WTC11 (cell line): ENCODE data around the gene MTUS2. TPM values are rescaled to one million over a fixed set of nuclear protein-coding genes. Genes with fewer than 3 reads are reported as not detected.

Experiments used
- ATAC-seq: fragments of 200-7000 bp; cut with Tn5 transposase; 2 replicates; pipeline ENCODE4 v1.10.0; 2021; ENCODE audit warnings: mild to moderate bottlenecking, moderate library complexity
- CTCF ChIA-PET: fragments of 300-600 bp; sonication (Branson Sonifier 250); formaldehyde crosslinking; loops from one replicate; lab custom pipeline; 2021; ENCODE audit warnings: antibody characterized with exemption; lab: Charles Lee
- POLR2A ChIA-PET: fragments of 350-600 bp; sonication (Branson Sonifier 250); formaldehyde crosslinking; loops from one replicate; lab custom pipeline; 2021; ENCODE audit warnings: antibody characterized with exemption; lab: Charles Lee
- DNase-seq: peaks from one replicate; pipeline ENCODE4 v3.0.0; 2021; ENCODE audit warnings: low spot score
- H3K27ac Mint-ChIP-seq: 2 replicates; pipeline ENCODE4 v1.8.0; 2021; ENCODE audit warnings: mixed read lengths
- H3K27me3 Mint-ChIP-seq: 2 replicates; pipeline ENCODE4 v1.8.0; 2021; ENCODE audit warnings: low read depth, mild to moderate bottlenecking, moderate library complexity, mixed read lengths
- H3K36me3 Mint-ChIP-seq: 2 replicates; pipeline ENCODE4 v1.8.0; 2021; ENCODE audit warnings: mixed read lengths
- H3K4me1 Mint-ChIP-seq: 2 replicates; pipeline ENCODE4 v1.8.0; 2022; ENCODE audit warnings: mixed read lengths
- H3K4me3 Mint-ChIP-seq: 2 replicates; pipeline ENCODE4 v1.8.0; 2021; ENCODE audit warnings: mild to moderate bottlenecking, moderate library complexity, mixed read lengths
- H3K9me3 Mint-ChIP-seq: 2 replicates; pipeline ENCODE4 v1.8.0; 2021; ENCODE audit warnings: mixed read lengths
- ELF4 ChIP-seq: sonication (generic); formaldehyde crosslinking; IDR thresholded peaks from 2 replicates; pipeline ENCODE4 v1.8.1; 2022; ENCODE audit warnings: low read depth, mild to moderate bottlenecking, moderate library complexity, missing genetic modification reagents
- ETV6 ChIP-seq: sonication (generic); formaldehyde crosslinking; IDR thresholded peaks from 2 replicates; pipeline ENCODE4 v1.8.1; 2022; ENCODE audit warnings: mild to moderate bottlenecking, missing genetic modification reagents
- KAT7 ChIP-seq: sonication (generic); formaldehyde crosslinking; IDR thresholded peaks from 2 replicates; pipeline ENCODE4 v1.8.1; 2023; ENCODE audit warnings: missing genetic modification reagents, mild to moderate bottlenecking, borderline replicate concordance
- NR2C2 ChIP-seq: sonication (generic); formaldehyde crosslinking; IDR thresholded peaks from 2 replicates; pipeline ENCODE4 v1.8.0; 2022; ENCODE audit warnings: mild to moderate bottlenecking, missing genetic modification reagents
- ZNF263 ChIP-seq: sonication (generic); formaldehyde crosslinking; IDR thresholded peaks from 2 replicates; pipeline ENCODE4 v1.8.1; 2022; ENCODE audit warnings: low read depth, mild to moderate bottlenecking, moderate library complexity, missing genetic modification reagents
- ZNF396 ChIP-seq: fragments of 250-450 bp; sonication (Bioruptor Pico); IDR thresholded peaks from 2 replicates; pipeline ENCODE4 v1.8.0; 2021; ENCODE audit warnings: mild to moderate bottlenecking, moderate library complexity, borderline replicate concordance
- total RNA-seq: library from RNA; stranded (reverse); gene quantifications from 3 replicates; pipeline ENCODE4 v1.2.3, GENCODE V29; 2021
- TF ChIP-seq, protein P1 (sequence below): sonication (generic); formaldehyde crosslinking; IDR thresholded peaks from 2 replicates; pipeline ENCODE4 v1.8.1; 2023; ENCODE audit warnings: mild to moderate bottlenecking, missing genetic modification reagents, borderline replicate concordance
- TF ChIP-seq, protein P2 (sequence below): sonication (generic); formaldehyde crosslinking; IDR thresholded peaks from 2 replicates; pipeline ENCODE4 v1.8.1; 2023; ENCODE audit warnings: mild to moderate bottlenecking, moderate library complexity, missing genetic modification reagents
- TF ChIP-seq, protein P3 (sequence below): sonication (generic); formaldehyde crosslinking; IDR thresholded peaks from 2 replicates; pipeline ENCODE4 v1.8.1; 2022; ENCODE audit warnings: low read depth, missing genetic modification reagents, borderline replicate concordance
- TF ChIP-seq, protein P4 (sequence below): sonication (generic); formaldehyde crosslinking; IDR thresholded peaks from 2 replicates; pipeline ENCODE4 v1.8.1; 2022; ENCODE audit warnings: mild to moderate bottlenecking, moderate library complexity, missing genetic modification reagents
- TF ChIP-seq, protein P5 (sequence below): sonication (generic); formaldehyde crosslinking; IDR thresholded peaks from 2 replicates; pipeline ENCODE4 v1.8.0; 2023; ENCODE audit warnings: missing genetic modification reagents, mild to moderate bottlenecking, borderline replicate concordance

The MTUS2 gene
- total RNA-seq, 1 experiment from 2014 or later: 0.22 TPM

DNA sequence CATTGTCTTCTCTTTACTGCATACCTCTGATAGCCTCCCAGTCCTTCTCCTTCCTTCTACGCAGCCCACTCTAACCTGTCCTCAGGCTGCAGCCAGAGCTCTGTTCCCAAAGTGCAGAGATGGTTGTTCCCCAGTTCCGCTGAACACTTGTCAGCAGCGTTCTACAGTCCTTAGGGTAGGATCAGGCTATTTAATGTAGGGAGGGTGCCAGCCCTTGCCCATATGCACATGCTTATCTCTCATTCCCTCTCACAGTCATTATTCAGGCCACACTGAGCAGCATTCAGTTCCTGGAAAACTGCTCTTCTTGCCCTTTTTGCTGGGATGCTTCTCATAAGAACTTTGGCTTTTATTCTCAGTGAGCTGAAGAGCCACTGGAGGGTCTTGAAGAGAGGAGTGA, 180.7 kb downstream of the MTUS2 start:
- ChIA-PET POLR2A (no interaction called here), CTCF (no interaction called here)
- no peaks in the 10 kb centered on the region; the same call in 1 of the 2 replicates for H3K4me1 Mint-ChIP-seq
- no peaks in the 10 kb centered on the region for H3K27me3 Mint-ChIP-seq
- no peak overlapping the region for H3K27ac Mint-ChIP-seq
- H3K36me3 Mint-ChIP-seq: peaks cover 11% of the 10 kb centered on the region
- peaks cover 21% of the 10 kb centered on the region for H3K9me3 Mint-ChIP-seq
- TF ChIP-seq ZNF263 (CRISPR knock-in tag) (no peak), NR2C2 (CRISPR knock-in tag) (no peak), KAT7 (CRISPR knock-in tag) (no peak), ELF4 (CRISPR knock-in tag) (no peak), ZNF396 (CRISPR knock-in tag) (no peak), ETV6 (CRISPR knock-in tag) (no peak)
- TF ChIP-seq, protein P1, sequence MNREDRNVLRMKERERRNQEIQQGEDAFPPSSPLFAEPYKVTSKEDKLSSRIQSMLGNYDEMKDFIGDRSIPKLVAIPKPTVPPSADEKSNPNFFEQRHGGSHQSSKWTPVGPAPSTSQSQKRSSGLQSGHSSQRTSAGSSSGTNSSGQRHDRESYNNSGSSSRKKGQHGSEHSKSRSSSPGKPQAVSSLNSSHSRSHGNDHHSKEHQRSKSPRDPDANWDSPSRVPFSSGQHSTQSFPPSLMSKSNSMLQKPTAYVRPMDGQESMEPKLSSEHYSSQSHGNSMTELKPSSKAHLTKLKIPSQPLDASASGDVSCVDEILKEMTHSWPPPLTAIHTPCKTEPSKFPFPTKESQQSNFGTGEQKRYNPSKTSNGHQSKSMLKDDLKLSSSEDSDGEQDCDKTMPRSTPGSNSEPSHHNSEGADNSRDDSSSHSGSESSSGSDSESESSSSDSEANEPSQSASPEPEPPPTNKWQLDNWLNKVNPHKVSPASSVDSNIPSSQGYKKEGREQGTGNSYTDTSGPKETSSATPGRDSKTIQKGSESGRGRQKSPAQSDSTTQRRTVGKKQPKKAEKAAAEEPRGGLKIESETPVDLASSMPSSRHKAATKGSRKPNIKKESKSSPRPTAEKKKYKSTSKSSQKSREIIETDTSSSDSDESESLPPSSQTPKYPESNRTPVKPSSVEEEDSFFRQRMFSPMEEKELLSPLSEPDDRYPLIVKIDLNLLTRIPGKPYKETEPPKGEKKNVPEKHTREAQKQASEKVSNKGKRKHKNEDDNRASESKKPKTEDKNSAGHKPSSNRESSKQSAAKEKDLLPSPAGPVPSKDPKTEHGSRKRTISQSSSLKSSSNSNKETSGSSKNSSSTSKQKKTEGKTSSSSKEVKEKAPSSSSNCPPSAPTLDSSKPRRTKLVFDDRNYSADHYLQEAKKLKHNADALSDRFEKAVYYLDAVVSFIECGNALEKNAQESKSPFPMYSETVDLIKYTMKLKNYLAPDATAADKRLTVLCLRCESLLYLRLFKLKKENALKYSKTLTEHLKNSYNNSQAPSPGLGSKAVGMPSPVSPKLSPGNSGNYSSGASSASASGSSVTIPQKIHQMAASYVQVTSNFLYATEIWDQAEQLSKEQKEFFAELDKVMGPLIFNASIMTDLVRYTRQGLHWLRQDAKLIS (CRISPR knock-in tag): no peak
- TF ChIP-seq, protein P2, sequence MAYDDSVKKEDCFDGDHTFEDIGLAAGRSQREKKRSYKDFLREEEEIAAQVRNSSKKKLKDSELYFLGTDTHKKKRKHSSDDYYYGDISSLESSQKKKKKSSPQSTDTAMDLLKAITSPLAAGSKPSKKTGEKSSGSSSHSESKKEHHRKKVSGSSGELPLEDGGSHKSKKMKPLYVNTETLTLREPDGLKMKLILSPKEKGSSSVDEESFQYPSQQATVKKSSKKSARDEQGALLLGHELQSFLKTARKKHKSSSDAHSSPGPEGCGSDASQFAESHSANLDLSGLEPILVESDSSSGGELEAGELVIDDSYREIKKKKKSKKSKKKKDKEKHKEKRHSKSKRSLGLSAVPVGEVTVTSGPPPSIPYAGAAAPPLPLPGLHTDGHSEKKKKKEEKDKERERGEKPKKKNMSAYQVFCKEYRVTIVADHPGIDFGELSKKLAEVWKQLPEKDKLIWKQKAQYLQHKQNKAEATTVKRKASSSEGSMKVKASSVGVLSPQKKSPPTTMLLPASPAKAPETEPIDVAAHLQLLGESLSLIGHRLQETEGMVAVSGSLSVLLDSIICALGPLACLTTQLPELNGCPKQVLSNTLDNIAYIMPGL: no peak
- TF ChIP-seq, protein P3, sequence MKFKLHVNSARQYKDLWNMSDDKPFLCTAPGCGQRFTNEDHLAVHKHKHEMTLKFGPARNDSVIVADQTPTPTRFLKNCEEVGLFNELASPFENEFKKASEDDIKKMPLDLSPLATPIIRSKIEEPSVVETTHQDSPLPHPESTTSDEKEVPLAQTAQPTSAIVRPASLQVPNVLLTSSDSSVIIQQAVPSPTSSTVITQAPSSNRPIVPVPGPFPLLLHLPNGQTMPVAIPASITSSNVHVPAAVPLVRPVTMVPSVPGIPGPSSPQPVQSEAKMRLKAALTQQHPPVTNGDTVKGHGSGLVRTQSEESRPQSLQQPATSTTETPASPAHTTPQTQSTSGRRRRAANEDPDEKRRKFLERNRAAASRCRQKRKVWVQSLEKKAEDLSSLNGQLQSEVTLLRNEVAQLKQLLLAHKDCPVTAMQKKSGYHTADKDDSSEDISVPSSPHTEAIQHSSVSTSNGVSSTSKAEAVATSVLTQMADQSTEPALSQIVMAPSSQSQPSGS (CRISPR knock-in tag): no peak
- TF ChIP-seq, protein P4, sequence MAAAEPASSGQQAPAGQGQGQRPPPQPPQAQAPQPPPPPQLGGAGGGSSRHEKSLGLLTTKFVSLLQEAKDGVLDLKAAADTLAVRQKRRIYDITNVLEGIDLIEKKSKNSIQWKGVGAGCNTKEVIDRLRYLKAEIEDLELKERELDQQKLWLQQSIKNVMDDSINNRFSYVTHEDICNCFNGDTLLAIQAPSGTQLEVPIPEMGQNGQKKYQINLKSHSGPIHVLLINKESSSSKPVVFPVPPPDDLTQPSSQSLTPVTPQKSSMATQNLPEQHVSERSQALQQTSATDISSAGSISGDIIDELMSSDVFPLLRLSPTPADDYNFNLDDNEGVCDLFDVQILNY: no peak
- TF ChIP-seq, protein P5, sequence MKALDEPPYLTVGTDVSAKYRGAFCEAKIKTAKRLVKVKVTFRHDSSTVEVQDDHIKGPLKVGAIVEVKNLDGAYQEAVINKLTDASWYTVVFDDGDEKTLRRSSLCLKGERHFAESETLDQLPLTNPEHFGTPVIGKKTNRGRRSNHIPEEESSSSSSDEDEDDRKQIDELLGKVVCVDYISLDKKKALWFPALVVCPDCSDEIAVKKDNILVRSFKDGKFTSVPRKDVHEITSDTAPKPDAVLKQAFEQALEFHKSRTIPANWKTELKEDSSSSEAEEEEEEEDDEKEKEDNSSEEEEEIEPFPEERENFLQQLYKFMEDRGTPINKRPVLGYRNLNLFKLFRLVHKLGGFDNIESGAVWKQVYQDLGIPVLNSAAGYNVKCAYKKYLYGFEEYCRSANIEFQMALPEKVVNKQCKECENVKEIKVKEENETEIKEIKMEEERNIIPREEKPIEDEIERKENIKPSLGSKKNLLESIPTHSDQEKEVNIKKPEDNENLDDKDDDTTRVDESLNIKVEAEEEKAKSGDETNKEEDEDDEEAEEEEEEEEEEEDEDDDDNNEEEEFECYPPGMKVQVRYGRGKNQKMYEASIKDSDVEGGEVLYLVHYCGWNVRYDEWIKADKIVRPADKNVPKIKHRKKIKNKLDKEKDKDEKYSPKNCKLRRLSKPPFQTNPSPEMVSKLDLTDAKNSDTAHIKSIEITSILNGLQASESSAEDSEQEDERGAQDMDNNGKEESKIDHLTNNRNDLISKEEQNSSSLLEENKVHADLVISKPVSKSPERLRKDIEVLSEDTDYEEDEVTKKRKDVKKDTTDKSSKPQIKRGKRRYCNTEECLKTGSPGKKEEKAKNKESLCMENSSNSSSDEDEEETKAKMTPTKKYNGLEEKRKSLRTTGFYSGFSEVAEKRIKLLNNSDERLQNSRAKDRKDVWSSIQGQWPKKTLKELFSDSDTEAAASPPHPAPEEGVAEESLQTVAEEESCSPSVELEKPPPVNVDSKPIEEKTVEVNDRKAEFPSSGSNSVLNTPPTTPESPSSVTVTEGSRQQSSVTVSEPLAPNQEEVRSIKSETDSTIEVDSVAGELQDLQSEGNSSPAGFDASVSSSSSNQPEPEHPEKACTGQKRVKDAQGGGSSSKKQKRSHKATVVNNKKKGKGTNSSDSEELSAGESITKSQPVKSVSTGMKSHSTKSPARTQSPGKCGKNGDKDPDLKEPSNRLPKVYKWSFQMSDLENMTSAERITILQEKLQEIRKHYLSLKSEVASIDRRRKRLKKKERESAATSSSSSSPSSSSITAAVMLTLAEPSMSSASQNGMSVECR (CRISPR knock-in tag): no peak
- no peak overlapping the region for H3K4me3 Mint-ChIP-seq
- DNase-seq (no peak), ATAC-seq (no peak)
